ENCODE measurements around the gene KIF18B.

GRCh38 chr17:44948315-44948795, 782 bp upstream of the KIF18B start:
- TF ChIP-seq CTCF (IDR thresholded peaks at IDR 0.05) = no peak
- no peak for TF ChIP-seq EZH2 (IDR thresholded peaks at IDR 0.05; ENCODE audit: borderline replicate concordance, insufficient read depth, low read depth, low read length, poor library complexity, severe bottlenecking)
